Spleen (tissue), 7 donors: ENCODE data around the gene SPDYE2.
"Not testable (repeated sequence)": the region's sequence is repeated elsewhere in the genome, so short reads cannot be mapped to it uniquely, and the experiment has no call there.

Experiments used
- CTCF ChIP-seq, 11 experiments: fragments of 200-600 bp in 7 of 11; fragments of 450-650 bp in 4 of 11; sonication (generic) in 4 of 11; IDR thresholded peaks in 8 of 11; conservative IDR thresholded peaks in 3 of 11; 1 replicate in 7 of 11; 2 replicates in 4 of 11; pipeline versions ENCODE4 v1.4.0 to v1.8.0; 2016 to 2021; ENCODE audit warnings: antibody characterized with exemption in 11 of 11, inconsistent platforms in 4 of 11, mild to moderate bottlenecking in 1 of 11
- POLR2A ChIP-seq, 3 donors: fragments of 450-650 bp; IDR thresholded peaks; one replicate each; pipeline ENCODE4 v1.5.1; 2017; ENCODE audit warnings: antibody characterized with exemption in 3 of 3, mild to moderate bottlenecking in 1 of 3
- donor health status: DM: no; HTN: no; CAD: no; lungs with moderate emphysema.
- donor health status: DM: no; HTN: no; CAD: no.
- donor health status: DM: no; HTN: no; CAD: no.

GRCh38 chr7:102606848-102607247, 55.8 kb downstream of the SPDYE2 start:
- not testable (repeated sequence) for TF ChIP-seq POLR2A (IDR thresholded peaks at IDR 0.05); CTCF (IDR thresholded peaks at IDR 0.05 in 8 of 11, conservative IDR thresholded peaks at IDR 0.05 in 3 of 11)
